Stimulated activated CD8-positive, alpha-beta memory T cell treated with anti-CD3 and anti-CD28 coated beads, Interleukin-2, amount 100 ng/mL, for 48 hours (primary cell): ENCODE results near the gene ELF1.

ENCODE experiments used
- DNase-seq, 2 donors: peaks; one replicate each; pipeline ENCODE4 v3.0.0-alpha.2; 2020; ENCODE audit warnings: low read depth in 2 of 2

ELF1 gene

GRCh38 chr13:41006978-41007743 lies 12.0 kb downstream of the ELF1 start:
- DNase-seq, result no peak

GRCh38 chr13:41006306-41006705 lies 12.8 kb downstream of the ELF1 start:
- no peak for DNase-seq

GRCh38 chr13:41005704-41006103 lies 13.4 kb downstream of the ELF1 start:
- no peak for DNase-seq

- DNase-seq, result no peak
Observed at GRCh38 chr13:41004875-41005693, 14.0 kb downstream of the ELF1 start.

GRCh38 chr13:41002606-41003005 lies 16.5 kb downstream of the ELF1 start:
- DNase-seq, result no peak

- DNase-seq, result no peak
Observed at GRCh38 chr13:41001695-41002094, 17.4 kb downstream of the ELF1 start.

- DNase-seq, result no peak
Observed at GRCh38 chr13:40999416-40999815, 19.7 kb downstream of the ELF1 start.

- no peak for DNase-seq
Observed at GRCh38 chr13:40996426-40997092, 22.6 kb downstream of the ELF1 start.

GRCh38 chr13:40995997-40996396 lies 23.1 kb downstream of the ELF1 start:
- DNase-seq, result no peak

GRCh38 chr13:40994581-40995230 lies 24.4 kb downstream of the ELF1 start:
- no peak for DNase-seq

- DNase-seq, result no peak
Observed at GRCh38 chr13:40993987-40994386, 25.1 kb downstream of the ELF1 start.

- DNase-seq, result no peak
Observed at GRCh38 chr13:40992678-40993518, 26.2 kb downstream of the ELF1 start.

GRCh38 chr13:40987606-40988280 lies 31.4 kb downstream of the ELF1 start:
- DNase-seq, result no peak

- no peak for DNase-seq
Observed at GRCh38 chr13:40986101-40986856, 32.8 kb downstream of the ELF1 start.

- DNase-seq, result no peak
Observed at GRCh38 chr13:40985381-40986100, 33.6 kb downstream of the ELF1 start.

- no peak for DNase-seq
Observed at GRCh38 chr13:40984668-40985366, 34.3 kb downstream of the ELF1 start.

- no peak for DNase-seq
Observed at GRCh38 chr13:40983725-40984667, 35.1 kb downstream of the ELF1 start.
